CD4-positive, alpha-beta memory T cell (primary cell): ENCODE data around the gene TMEM134. TPM values are rescaled to one million over a fixed set of nuclear protein-coding genes. Genes with fewer than 3 reads are reported as not detected.
"Not testable (repeated sequence)": the region's sequence is repeated elsewhere in the genome, so short reads cannot be mapped to it uniquely, and the experiment has no call there.

Experiments
- CTCF ChIA-PET: fragments of 350-600 bp; sonication (Branson Sonifier 250); formaldehyde crosslinking; loops from one replicate; lab custom pipeline; 2021; ENCODE audit warnings: inconsistent platforms; ENCODE audit not compliant: partially characterized antibody; lab: Charles Lee
- POLR2A ChIA-PET: fragments of 350-600 bp; sonication (Branson Sonifier 250); formaldehyde crosslinking; loops from one replicate; lab custom pipeline; 2021; ENCODE audit not compliant: partially characterized antibody; lab: Charles Lee
- DNase-seq, 5 donors: peaks; one replicate each; pipeline versions ENCODE4 v3.0.0 to v3.0.0-alpha.2; 2020 to 2022; ENCODE audit warnings: mixed read lengths in 1 of 5
- H3K27ac ChIP-seq: one replicate; pipeline ENCODE4 v1.7.0; 2013; ENCODE audit warnings: low read depth, low read length
- H3K27me3 ChIP-seq: 2 replicates; pipeline ENCODE4 v1.7.0; 2013; ENCODE audit warnings: mild to moderate bottlenecking, low read length, moderate library complexity; ENCODE audit not compliant: insufficient read depth
- H3K36me3 ChIP-seq: 2 replicates; pipeline ENCODE4 v1.7.0; 2013; ENCODE audit warnings: mild to moderate bottlenecking, low read length, moderate library complexity; ENCODE audit not compliant: insufficient read depth
- H3K4me1 ChIP-seq: 2 replicates; pipeline ENCODE4 v1.7.0; 2013; ENCODE audit warnings: mild to moderate bottlenecking, low read length, moderate library complexity; ENCODE audit not compliant: insufficient read depth
- H3K4me3 ChIP-seq, 2 donors: one replicate each; pipeline ENCODE4 v1.7.0; 2013; ENCODE audit warnings: low read length in 2 of 2, mild to moderate bottlenecking in 1 of 2
- H3K9me3 ChIP-seq, 2 donors: one replicate each; pipeline ENCODE4 v1.7.0; 2013; ENCODE audit warnings: low read length in 2 of 2, control low read depth in 1 of 2; ENCODE audit not compliant: control insufficient read depth in 1 of 2
- H3K27ac Mint-ChIP-seq, 7 donors: one replicate each; pipeline ENCODE4 v1.8.0; 2020 to 2021; ENCODE audit warnings: mixed read lengths in 7 of 7, mild to moderate bottlenecking in 6 of 7, inconsistent platforms in 3 of 7, moderate library complexity in 3 of 7
- H3K27me3 Mint-ChIP-seq, 2 donors: one replicate each; pipeline ENCODE4 v1.8.0; 2020 to 2021; ENCODE audit warnings: mixed read lengths in 2 of 2
- H3K36me3 Mint-ChIP-seq, 2 donors: one replicate each; pipeline ENCODE4 v1.8.0; 2020 to 2021; ENCODE audit warnings: mixed read lengths in 2 of 2, inconsistent platforms in 1 of 2, mild to moderate bottlenecking in 1 of 2
- H3K4me1 Mint-ChIP-seq, 4 donors: one replicate each; pipeline ENCODE4 v1.8.0; 2020 to 2021; ENCODE audit warnings: mixed read lengths in 4 of 4, mild to moderate bottlenecking in 1 of 4
- H3K4me3 Mint-ChIP-seq, 8 donors: one replicate each; pipeline ENCODE4 v1.8.0; 2020 to 2021; ENCODE audit warnings: mixed read lengths in 8 of 8, mild to moderate bottlenecking in 7 of 8, moderate library complexity in 6 of 8, inconsistent platforms in 3 of 8
- H3K9me3 Mint-ChIP-seq, 8 donors: one replicate each; pipeline ENCODE4 v1.8.0; 2020 to 2021; ENCODE audit warnings: mixed read lengths in 8 of 8, mild to moderate bottlenecking in 5 of 8, inconsistent platforms in 3 of 8, moderate library complexity in 1 of 8
- intact Hi-C: fragments of 100-400 bp; cut with micrococcal nuclease; formaldehyde crosslinking; loops from one replicate; pipeline ENCODE4 v1.15.1; 2023
- polyA plus RNA-seq, 2 donors: library from polyadenylated mRNA; unstranded; fragments of 300-500 nt; fragmentation: Illumina TruSeq; gene quantifications; one replicate each; pipeline ENCODE4 v1.2.3, GENCODE V29; 2021
- total RNA-seq, 2 experiments: library from RNA; stranded (reverse); gene quantifications; one replicate each; pipeline ENCODE4 v1.2.3, GENCODE V29; 2021

Gene TMEM134
- total and polyA plus RNA-seq, 4 experiments from 2014 or later: 90.1 to 162 (median 126) TPM

DNA sequence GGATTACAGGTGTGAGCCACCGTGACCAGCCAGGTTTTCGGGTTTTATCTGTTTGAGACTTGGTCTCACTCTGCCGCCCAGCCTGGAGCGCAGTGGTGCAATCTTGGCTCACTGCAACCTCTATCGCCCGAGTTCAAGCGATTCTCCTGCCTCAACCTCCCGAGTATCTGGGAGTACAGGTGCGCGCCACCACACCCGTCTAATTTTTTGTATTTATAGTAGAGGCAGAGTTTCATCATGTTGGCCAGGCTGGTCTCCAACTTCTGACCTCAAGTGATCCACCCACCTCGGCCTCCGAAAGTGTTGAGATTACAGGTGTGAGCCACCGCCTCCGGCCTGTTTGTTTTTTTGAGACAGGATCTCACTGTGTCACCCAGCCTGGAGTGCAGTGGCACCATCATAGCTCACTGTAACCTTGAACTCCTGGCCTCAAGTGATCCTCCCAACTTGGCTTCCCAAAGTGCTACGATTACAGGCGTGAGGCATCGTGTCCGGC, 41.6 kb downstream of the TMEM134 start:
- H3K36me3 ChIP-seq, H3K9me3 ChIP-seq, H3K27me3 ChIP-seq, H3K9me3 Mint-ChIP-seq, H3K27me3 Mint-ChIP-seq, DNase-seq, intact Hi-C loops: not testable (repeated sequence)
- H3K36me3 Mint-ChIP-seq: peaks cover 8 to 15% of the 10 kb centered on the region in 2 donors
- Histone ChIP-seq H3K4me3 (peak overlapping the region; percentile 94 to 95), H3K27ac (peak overlapping the region; percentile 90), H3K4me1 (peaks cover 40% of the 10 kb centered on the region)
- CTCF ChIA-PET: interaction anchor here (1.1 to 3.3 kb wide), 7 partner anchors 11 to 49 kb away, joined by 3 to 21 read pairs (median 6); partner anchors contain the start of genes PPP1CA, PTPRCAP and TBC1D10C
- peaks cover 15 to 58% (median 33%) of the 10 kb centered on the region in 4 donors for H3K4me1 Mint-ChIP-seq
- H3K27ac Mint-ChIP-seq: peak overlapping the region; percentile 95 to 99 (median 97)
- peak overlapping the region; percentile 93 to 100 (median 98) for H3K4me3 Mint-ChIP-seq
- POLR2A ChIA-PET: interaction anchor here (1.5 to 31.8 kb wide), 6 partner anchors 9 to 76 kb away, joined by 4 to 2262 read pairs (median 410); partner anchors contain the start of genes AIP, CABP4, CARNS1 and CORO1B

DNA sequence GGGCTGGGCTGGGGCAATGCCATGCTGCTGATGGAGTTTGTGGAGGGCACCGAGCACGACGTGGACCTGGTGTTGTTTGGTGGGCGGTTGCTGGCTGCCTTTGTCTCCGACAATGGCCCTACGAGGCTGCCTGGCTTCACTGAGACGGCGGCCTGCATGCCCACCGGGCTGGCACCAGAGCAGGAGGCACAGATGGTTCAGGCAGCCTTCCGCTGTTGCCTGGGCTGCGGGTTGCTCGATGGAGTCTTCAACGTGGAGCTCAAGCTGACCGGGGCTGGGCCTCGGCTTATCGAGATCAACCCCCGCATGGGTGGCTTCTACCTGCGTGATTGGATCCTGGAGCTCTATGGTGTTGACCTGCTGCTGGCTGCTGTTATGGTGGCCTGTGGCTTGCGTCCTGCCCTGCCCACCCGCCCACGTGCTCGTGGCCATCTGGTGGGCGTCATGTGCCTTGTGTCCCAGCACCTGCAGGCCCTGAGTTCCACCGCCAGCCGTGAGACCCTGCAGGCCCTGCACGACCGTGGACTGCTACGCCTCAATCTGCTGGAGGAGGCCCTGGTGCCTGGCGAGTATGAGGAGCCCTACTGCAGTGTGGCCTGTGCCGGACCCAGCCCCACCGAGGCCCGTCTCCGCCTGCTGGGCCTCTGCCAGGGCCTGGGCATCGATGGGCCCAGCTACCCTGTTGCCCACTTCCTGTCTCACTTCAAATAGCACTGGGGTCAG, 45.0 kb downstream of the TMEM134 start:
- Histone ChIP-seq H3K36me3 (no peaks in the 10 kb centered on the region), H3K4me3 (no peak overlapping the region), H3K9me3 (no peaks in the 10 kb centered on the region), H3K27me3 (no peaks in the 10 kb centered on the region), H3K4me1 (peaks cover 35% of the 10 kb centered on the region), H3K27ac (no peak overlapping the region)
- peak overlapping the region in 2 of 7 donors; percentile 61 to 64 for H3K27ac Mint-ChIP-seq
- H3K9me3 Mint-ChIP-seq: no peaks in the 10 kb centered on the region
- ChIA-PET POLR2A (interaction anchor here (0.6 to 31.8 kb wide), 6 partner anchors 5 to 107 kb away, joined by 3 to 2262 read pairs (median 362); partner anchors contain the start of genes CARNS1, PPP1CA, PTPRCAP and RAD9A), CTCF (interaction anchor here (1.0 to 1.2 kb wide), 2 partner anchors 22 to 42 kb away, joined by 3 to 6 read pairs; partner anchors contain the start of gene PPP1CA)
- peaks cover 12 to 49% (median 31%) of the 10 kb centered on the region in 4 donors for H3K4me1 Mint-ChIP-seq
- no peaks in the 10 kb centered on the region for H3K27me3 Mint-ChIP-seq
- intact Hi-C loops: no loop called here
- H3K36me3 Mint-ChIP-seq: peaks cover 0 to 7% of the 10 kb centered on the region in 2 donors
- no peak for DNase-seq
- no peak overlapping the region for H3K4me3 Mint-ChIP-seq

DNA sequence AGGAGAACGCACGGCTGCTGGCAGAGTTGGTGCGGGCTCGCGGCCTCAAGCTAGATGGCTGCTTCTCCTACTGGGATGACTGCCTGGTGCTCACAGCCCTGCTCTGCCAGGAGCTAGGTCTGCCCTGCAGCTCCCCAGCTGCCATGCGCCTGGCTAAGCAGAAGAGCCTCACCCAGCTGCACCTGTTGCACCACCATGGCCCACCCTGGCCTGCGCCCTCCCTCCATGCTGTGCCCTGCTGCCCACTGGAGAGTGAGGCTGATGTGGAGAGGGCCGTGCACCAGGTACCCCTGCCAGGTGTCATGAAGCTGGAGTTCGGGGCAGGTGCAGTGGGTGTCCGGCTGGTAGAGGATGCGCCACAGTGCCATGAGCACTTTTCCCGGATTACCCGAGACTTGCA, 45.6 kb downstream of the TMEM134 start:
- intact Hi-C loops: no loop called here
- ChIA-PET POLR2A (interaction anchor here (0.6 to 31.8 kb wide), 5 partner anchors 5 to 50 kb away, joined by 3 to 2262 read pairs (median 704); partner anchors contain the start of genes CARNS1, PPP1CA, PTPRCAP and RAD9A), CTCF (interaction anchor here (1.2 kb wide), 1 partner anchor 42 kb away, joined by 3 read pairs; no protein-coding TSS in a partner anchor)
- Mint-ChIP-seq H3K9me3 (no peaks in the 10 kb centered on the region), H3K4me1 (peaks cover 13 to 50% (median 34%) of the 10 kb centered on the region in 4 donors), H3K27ac (peak overlapping the region in 2 of 7 donors; percentile 61 to 64), H3K4me3 (no peak overlapping the region), H3K27me3 (no peaks in the 10 kb centered on the region), H3K36me3 (peaks cover 0 to 5% of the 10 kb centered on the region in 2 donors)
- H3K4me1 ChIP-seq: peaks cover 36% of the 10 kb centered on the region
- no peak for DNase-seq
- H3K9me3 ChIP-seq: no peaks in the 10 kb centered on the region
- H3K27ac ChIP-seq: no peak overlapping the region
- H3K27me3 ChIP-seq: no peaks in the 10 kb centered on the region
- H3K36me3 ChIP-seq: no peaks in the 10 kb centered on the region
- no peak overlapping the region for H3K4me3 ChIP-seq

DNA sequence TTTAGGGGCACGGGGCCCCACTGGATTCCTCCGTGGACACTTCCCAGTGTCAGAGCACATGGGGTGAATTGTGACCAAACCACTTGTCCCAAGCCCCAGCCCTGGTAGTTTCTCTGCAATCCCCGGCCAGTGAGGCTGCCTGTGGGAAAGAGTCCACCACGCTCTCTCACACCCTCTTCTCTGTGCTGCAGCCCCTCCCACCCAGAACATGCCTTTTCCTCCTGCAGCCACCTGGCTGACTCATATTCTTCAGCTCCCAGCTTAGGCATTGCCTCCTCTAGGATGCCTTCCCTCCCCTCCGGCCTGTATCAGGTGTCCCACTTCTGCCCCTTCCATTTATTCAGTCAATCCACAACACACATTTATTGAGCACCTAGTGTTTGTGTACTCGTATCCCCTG, 46.2 kb downstream of the TMEM134 start:
- no peak overlapping the region for H3K4me3 ChIP-seq
- Mint-ChIP-seq H3K27ac (peak overlapping the region in 3 of 7 donors; percentile 29 to 64 (median 59)), H3K9me3 (no peaks in the 10 kb centered on the region), H3K27me3 (no peaks in the 10 kb centered on the region), H3K36me3 (no peaks in the 10 kb centered on the region), H3K4me3 (peak overlapping the region in 3 of 8 donors; percentile 18 to 70 (median 27)), H3K4me1 (peaks cover 17 to 51% (median 36%) of the 10 kb centered on the region in 4 donors)
- CTCF ChIA-PET: no interaction called here
- no peak for DNase-seq
- POLR2A ChIA-PET: interaction anchor here (0.6 to 31.8 kb wide), 6 partner anchors 4 to 70 kb away, joined by 3 to 2262 read pairs (median 354); partner anchors contain the start of genes CARNS1, POLD4, PPP1CA and PTPRCAP
- peaks cover 40% of the 10 kb centered on the region for H3K4me1 ChIP-seq
- H3K9me3 ChIP-seq: no peaks in the 10 kb centered on the region
- no peaks in the 10 kb centered on the region for H3K36me3 ChIP-seq
- no peaks in the 10 kb centered on the region for H3K27me3 ChIP-seq
- H3K27ac ChIP-seq: no peak overlapping the region
- intact Hi-C loops: no loop called here

DNA sequence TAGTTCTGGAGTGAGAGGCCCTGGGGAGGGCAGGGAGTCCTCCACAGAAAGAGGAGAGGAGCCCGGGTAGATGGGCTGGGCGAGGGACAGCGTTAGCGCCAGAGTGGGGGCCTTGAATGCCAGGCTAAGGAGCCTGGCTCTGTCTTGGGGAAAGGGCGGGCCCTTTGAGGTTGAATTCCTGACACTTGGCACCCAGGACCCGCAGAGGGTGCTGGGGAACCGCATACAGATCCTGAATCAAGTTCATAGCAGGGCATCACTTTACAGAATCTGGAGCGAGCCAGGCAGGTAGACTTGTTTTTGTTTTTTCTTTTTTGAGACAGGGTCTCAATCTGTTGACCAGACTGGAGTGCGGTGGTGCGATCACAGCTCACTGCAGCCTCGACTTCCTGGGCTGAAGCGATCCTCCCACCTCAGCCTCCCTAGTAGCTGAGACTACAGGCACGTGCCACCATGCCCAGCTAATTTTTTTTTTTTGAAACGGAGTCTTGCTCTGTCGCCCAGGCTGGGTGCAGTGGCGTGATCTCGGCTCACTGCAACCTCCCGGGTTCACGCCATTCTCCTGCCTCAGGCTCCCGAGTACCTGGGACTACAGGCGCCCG, 47.5 kb downstream of the TMEM134 start:
- H3K4me1 Mint-ChIP-seq: peaks cover 24 to 56% (median 40%) of the 10 kb centered on the region in 4 donors
- no peaks in the 10 kb centered on the region for H3K27me3 ChIP-seq
- no peaks in the 10 kb centered on the region for H3K36me3 ChIP-seq
- peak overlapping the region; percentile 67 to 85 (median 73) for H3K4me3 Mint-ChIP-seq
- peak overlapping the region; percentile 64 to 94 (median 92) for H3K27ac Mint-ChIP-seq
- no peak for DNase-seq
- H3K27me3 Mint-ChIP-seq: no peaks in the 10 kb centered on the region
- intact Hi-C loops: loop anchor here (1.0 kb wide), 2 partner anchors 16 to 18 kb away; partner anchors contain the start of gene PTPRCAP
- ChIA-PET CTCF (interaction anchor here (2.8 to 6.4 kb wide), 2 partner anchors 18 to 47 kb away, joined by 8 to 63 read pairs; partner anchors contain the start of genes PPP1CA, TBC1D10C and TMEM134), POLR2A (interaction anchor here (1.0 to 31.8 kb wide), 13 partner anchors 3 to 144 kb away, joined by 3 to 2262 read pairs (median 16); partner anchors contain the start of genes AIP, CARNS1, CORO1B and PITPNM1)
- H3K9me3 ChIP-seq: no peaks in the 10 kb centered on the region
- peaks cover 46% of the 10 kb centered on the region for H3K4me1 ChIP-seq
- H3K27ac ChIP-seq: peak overlapping the region; percentile 66
- no peaks in the 10 kb centered on the region for H3K36me3 Mint-ChIP-seq
- H3K9me3 Mint-ChIP-seq: no peaks in the 10 kb centered on the region
- peak overlapping the region in 1 of 2 donors; percentile 20 for H3K4me3 ChIP-seq

DNA sequence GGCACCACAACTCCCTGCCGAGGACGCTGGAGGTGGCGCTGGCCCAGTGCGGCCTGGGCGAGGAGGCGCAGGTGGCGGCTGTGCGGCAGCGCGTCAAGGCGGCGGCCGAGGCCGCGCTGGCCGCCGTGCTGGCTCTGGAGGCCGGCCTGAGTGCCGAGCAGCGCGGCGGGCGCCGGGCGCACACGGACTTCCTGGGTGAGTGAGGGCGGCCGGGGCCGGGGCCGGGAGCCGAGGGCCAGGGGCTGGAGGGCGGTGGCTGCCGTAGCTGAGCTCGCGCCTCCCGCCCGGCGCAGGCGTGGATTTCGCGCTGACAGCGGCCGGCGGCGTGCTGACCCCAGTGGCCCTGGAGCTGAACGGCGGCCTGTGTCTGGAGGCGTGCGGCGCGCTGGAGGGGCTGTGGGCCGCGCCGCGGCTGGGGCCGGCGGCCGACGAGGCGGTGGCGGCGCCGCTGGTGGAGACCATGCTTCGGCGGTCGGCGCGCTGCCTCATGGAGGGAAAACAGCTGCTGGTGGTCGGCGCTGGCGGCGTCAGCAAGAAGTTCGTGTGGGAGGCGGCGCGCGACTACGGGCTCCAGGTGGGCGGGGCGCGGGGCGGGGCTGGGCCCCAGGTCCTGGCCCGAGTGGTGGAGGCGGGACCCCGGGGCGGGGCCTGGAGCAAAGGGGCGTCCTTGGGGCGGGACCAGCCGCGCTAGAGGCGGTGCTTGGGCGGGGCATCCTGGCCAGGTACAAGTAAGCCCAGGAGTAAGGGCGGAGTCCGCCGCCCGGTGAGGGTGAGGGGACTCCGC, 48.2 kb downstream of the TMEM134 start:
- ChIA-PET CTCF (interaction anchor here (1.3 to 6.4 kb wide), 4 partner anchors 14 to 48 kb away, joined by 3 to 63 read pairs (median 6); partner anchors contain the start of genes PPP1CA, TBC1D10C and TMEM134), POLR2A (interaction anchor here (0.5 to 31.8 kb wide), 18 partner anchors 9 to 144 kb away, joined by 3 to 2262 read pairs (median 6); partner anchors contain the start of genes AIP, CORO1B, PITPNM1 and POLD4)
- Histone ChIP-seq H3K36me3 (no peaks in the 10 kb centered on the region), H3K4me3 (peak overlapping the region in 1 of 2 donors; percentile 69), H3K27ac (peak overlapping the region; percentile 66), H3K27me3 (no peaks in the 10 kb centered on the region), H3K9me3 (no peaks in the 10 kb centered on the region), H3K4me1 (peaks cover 53% of the 10 kb centered on the region)
- DNase-seq: peak; percentile 96 to 99 (median 97)
- Mint-ChIP-seq H3K27me3 (no peaks in the 10 kb centered on the region), H3K36me3 (no peaks in the 10 kb centered on the region), H3K27ac (peak overlapping the region; percentile 64 to 94 (median 92)), H3K4me1 (peaks cover 29 to 63% (median 46%) of the 10 kb centered on the region in 4 donors), H3K9me3 (no peaks in the 10 kb centered on the region), H3K4me3 (peak overlapping the region; percentile 67 to 87 (median 80))
- intact Hi-C loops: loop anchor here (1.0 kb wide), 2 partner anchors 16 to 18 kb away; partner anchors contain the start of gene PTPRCAP
